ENCODE results near the gene FAF1.
A peak's percentile ranks its signal among the peaks of the same experiment; 100 is the strongest.

DNA sequence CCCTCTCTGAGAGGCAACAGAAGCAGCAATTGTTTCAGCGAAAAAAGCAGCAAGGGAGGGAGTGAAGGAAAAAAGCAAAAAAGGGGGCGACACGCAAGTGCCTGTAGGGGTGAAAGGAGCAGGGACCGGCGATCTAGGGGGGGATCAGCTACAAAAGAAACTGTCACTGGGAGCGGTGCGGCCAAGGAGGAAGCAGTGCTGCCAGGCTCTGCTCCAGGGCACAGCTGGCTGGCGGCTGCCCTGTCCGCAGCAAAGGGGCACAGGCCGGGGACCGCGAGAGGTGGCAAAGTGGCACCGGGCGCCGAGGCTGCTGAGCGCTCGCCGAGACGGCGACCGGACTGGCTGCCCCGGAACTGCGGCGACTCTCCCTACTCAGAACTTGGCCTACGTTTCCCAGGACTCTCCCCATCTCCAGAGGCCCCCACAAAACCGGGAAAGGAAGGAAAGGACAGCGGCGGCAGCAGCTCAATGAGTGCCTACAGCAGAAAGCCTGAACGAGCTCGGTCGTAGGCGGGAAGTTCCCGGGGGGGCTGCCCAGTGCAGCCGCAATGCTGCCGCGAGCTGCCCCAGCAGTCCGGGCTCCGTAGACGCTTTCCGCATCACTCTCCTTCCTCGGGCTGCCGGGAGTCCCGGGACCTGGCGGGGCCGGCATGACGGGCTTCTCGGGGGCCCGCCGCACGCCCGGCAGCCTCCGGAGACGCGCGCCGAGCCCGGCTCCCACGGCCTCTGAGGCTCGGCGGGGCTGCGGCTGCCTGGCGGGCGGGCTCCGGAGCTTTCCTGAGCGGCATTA lies 8.9 kb upstream of the FAF1 start:
- TF ChIP-seq, protein P1, sequence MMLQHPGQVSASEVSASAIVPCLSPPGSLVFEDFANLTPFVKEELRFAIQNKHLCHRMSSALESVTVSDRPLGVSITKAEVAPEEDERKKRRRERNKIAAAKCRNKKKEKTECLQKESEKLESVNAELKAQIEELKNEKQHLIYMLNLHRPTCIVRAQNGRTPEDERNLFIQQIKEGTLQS (IDR thresholded peaks at IDR 0.05): no peak
- TF ChIP-seq TCF7L2 (IDR thresholded peaks at IDR 0.05; ENCODE audit: borderline replicate concordance, extremely low read depth, insufficient read depth, insufficient read length) (peak; percentile 25), EZH2 (IDR thresholded peaks at IDR 0.05) (no peak), JUND (IDR thresholded peaks at IDR 0.05) (no peak), POLR2AphosphoS5 (IDR thresholded peaks at IDR 0.05; ENCODE audit: low read depth, low read length) (no peak; the same call in none of the 2 replicates), EGR1 (IDR thresholded peaks at IDR 0.05; ENCODE audit: low read depth) (no peak), POLR2A (IDR thresholded peaks at IDR 0.05; ENCODE audit: borderline replicate concordance, extremely low read depth, insufficient read depth, insufficient read length) (no peak), SRF (IDR thresholded peaks at IDR 0.05; ENCODE audit: low read depth) (no peak)
- TF ChIP-seq, protein P2, sequence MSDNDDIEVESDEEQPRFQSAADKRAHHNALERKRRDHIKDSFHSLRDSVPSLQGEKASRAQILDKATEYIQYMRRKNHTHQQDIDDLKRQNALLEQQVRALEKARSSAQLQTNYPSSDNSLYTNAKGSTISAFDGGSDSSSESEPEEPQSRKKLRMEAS (IDR thresholded peaks at IDR 0.05): no peak
